Measurements from ENCODE around the gene FIGLA.

Gene FIGLA

DNA sequence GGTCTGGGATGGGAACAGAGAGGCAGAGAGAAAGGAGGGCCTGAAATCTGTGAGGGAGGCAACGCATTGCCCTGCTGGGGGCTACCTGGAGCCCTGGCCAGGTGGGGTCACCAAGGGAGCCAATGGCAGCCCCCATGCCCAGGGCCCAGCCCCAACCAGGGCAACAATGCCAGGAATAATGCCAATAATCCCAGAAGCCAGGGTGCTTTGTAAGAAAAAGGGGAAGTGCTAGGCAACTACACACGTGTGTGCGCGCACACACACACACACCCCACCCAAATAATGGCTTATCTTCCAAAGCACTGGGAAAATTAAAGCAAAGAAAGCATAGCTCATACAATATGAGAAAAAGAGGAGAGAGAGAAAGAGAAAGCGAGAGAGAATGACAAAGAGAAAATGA is 36.9 kb upstream of the FIGLA start:
- TF ChIP-seq, protein P1, sequence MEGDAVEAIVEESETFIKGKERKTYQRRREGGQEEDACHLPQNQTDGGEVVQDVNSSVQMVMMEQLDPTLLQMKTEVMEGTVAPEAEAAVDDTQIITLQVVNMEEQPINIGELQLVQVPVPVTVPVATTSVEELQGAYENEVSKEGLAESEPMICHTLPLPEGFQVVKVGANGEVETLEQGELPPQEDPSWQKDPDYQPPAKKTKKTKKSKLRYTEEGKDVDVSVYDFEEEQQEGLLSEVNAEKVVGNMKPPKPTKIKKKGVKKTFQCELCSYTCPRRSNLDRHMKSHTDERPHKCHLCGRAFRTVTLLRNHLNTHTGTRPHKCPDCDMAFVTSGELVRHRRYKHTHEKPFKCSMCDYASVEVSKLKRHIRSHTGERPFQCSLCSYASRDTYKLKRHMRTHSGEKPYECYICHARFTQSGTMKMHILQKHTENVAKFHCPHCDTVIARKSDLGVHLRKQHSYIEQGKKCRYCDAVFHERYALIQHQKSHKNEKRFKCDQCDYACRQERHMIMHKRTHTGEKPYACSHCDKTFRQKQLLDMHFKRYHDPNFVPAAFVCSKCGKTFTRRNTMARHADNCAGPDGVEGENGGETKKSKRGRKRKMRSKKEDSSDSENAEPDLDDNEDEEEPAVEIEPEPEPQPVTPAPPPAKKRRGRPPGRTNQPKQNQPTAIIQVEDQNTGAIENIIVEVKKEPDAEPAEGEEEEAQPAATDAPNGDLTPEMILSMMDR (IDR thresholded peaks at IDR 0.05; ENCODE audit: control insufficient read depth, insufficient read depth, low read depth, low read length, missing control alignments): no peak
- H3K4me3 ChIP-seq (ENCODE audit: control insufficient read depth, low read depth, low read length): no peak overlapping the region
- no peak for DNase-seq (ENCODE audit: low read depth)

DNA sequence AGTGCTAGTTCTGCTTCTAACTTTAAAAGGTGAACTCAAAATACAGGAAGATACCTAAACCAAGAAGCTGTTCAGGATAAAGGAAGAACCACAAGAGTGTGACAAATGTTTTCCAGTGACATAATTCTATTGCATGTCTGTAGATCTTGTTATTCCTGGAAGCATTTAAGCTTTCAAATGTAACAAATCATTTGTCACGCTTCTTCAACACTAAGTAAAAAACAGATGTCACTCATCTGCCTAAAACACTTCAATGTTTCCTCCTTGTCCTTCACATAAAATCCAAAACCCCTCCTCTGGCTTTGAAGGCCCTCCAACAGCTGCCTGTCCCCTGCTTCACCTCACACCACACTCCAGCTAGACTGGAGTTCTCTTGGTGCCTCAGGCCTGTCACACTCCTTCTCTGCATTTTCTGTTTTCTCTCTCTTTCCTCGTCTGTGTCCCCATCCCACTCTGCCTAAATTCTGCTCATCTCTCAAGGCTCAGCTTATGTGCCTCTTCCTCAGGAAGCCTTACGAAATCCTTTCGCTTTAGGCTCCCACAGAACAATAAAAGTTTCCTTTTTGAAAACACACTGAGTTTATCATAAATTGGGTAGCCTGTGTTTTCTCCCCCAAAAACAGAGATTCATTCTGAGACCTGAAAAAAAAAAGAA is 36.4 kb upstream of the FIGLA start:
- no peak for DNase-seq (ENCODE audit: low read depth)
- TF ChIP-seq, protein P1 (IDR thresholded peaks at IDR 0.05; ENCODE audit: control insufficient read depth, insufficient read depth, low read depth, low read length, missing control alignments): no peak
- H3K4me3 ChIP-seq (ENCODE audit: control insufficient read depth, low read depth, low read length): no peak overlapping the region

DNA sequence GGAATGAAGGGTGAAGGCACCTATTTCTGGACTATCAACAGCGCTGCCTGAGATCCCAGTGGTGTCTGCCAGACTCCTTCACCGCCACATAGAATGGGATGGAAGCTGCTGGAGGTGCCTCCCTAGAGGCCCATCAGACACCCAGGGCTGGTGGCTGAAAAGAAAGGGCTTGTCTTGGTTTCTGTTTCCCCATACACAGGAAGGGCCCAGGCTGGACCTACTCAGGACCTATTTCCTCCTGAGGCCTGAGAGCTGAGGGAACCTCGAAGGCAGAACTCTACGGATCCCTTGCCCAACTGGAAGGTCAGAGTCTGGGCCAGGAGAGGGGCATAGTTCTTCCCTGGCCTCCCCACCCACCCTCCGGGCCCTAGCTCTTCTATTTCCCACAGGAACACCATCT is 32.8 kb upstream of the FIGLA start:
- TF ChIP-seq, protein P1 (IDR thresholded peaks at IDR 0.05; ENCODE audit: control insufficient read depth, insufficient read depth, low read depth, low read length, missing control alignments): no peak
- no peak overlapping the region for H3K4me3 ChIP-seq (ENCODE audit: control insufficient read depth, low read depth, low read length)
- DNase-seq (ENCODE audit: low read depth): no peak

DNA sequence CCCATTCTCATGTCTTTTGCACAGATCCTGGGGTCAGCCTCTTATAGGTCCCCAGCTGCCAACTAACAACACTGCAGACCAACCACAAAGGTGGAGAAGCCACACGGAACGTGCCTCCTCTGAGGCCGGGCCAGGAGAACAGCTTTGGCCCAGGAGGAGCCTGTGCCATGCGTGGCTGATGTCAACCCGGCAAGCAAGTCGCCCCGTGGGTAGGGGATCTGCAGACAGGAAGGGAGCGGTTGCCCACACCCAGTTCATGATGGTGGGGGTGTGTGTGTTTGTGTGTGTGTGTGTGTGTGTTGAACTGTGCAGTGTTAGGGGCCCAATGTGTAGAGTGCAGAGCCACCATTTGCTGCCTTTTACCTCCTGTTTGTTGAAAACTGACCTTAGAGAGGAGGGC is 32.4 kb upstream of the FIGLA start:
- DNase-seq (ENCODE audit: low read depth): no peak
- TF ChIP-seq, protein P1 (IDR thresholded peaks at IDR 0.05; ENCODE audit: control insufficient read depth, insufficient read depth, low read depth, low read length, missing control alignments): no peak
- H3K4me3 ChIP-seq (ENCODE audit: control insufficient read depth, low read depth, low read length): no peak overlapping the region

DNA sequence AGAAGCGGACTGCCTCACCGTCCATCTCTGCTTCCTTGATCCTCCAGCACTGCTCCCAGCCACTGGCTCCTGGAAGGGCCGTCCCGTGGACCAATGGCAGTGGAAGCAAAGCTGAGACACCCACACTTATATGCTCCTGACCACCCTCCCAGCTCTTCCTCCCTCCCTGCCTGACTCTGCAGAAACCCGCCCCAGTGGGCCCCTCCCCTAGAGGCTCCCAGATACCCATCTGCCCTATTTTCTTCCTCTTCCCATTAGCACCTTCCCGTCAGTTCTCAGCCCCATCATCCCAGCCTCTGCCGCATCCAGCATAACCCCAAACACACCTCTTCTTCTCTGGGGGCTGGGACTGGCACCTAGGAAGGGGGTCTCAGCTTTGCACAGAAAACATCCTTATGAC is 30.1 kb upstream of the FIGLA start, which contains the start of gene CLEC4F:
Gene CLEC4F, minus strand, starts transcription at position 101 of the 400 bp plus-strand sequence. Its CDS starts 76 bp downstream, at position 25.
- H3K4me3 ChIP-seq (ENCODE audit: control insufficient read depth, low read depth, low read length): no peak within 1 kb of the TSS
- DNase-seq (ENCODE audit: low read depth): no peak
- TF ChIP-seq, protein P1 (IDR thresholded peaks at IDR 0.05; ENCODE audit: control insufficient read depth, insufficient read depth, low read depth, low read length, missing control alignments): no peak

DNA sequence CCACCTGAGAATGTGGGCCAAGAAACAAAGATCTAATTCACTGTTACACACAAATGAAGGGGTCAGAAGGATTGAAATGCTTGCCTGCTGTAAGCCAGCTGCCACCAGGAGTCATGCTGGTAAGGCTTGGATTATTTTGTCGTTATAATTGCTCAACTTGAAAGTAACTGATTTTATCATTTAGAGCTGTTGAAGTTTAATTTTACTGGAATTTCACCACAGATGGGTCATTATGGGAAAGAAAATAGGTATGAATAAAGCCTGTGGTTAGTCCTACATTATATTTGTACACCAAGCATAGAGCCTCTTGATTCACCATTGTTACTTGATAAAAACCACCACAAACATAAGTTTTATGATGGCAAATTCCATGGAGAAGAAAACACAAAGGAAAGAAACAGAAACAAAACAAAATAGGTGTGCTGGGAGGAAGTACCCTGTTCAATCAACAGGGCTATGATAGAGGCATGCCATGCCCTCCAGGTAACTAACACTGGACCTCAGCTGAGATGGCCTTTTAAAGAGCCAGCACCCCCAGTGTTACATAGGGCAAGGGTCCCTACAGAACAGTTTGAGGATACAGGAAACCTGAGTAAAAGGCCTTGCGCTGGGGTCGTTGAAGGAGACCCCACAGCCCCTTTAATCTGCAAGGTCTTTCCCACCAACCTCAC is 27.0 kb upstream of the FIGLA start:
- TF ChIP-seq, protein P1 (IDR thresholded peaks at IDR 0.05; ENCODE audit: control insufficient read depth, insufficient read depth, low read depth, low read length, missing control alignments): no peak
- DNase-seq (ENCODE audit: low read depth): no peak
- no peak overlapping the region for H3K4me3 ChIP-seq (ENCODE audit: control insufficient read depth, low read depth, low read length)
